HepG2 (cell line): ENCODE measurements around the gene SRXN1. TPM values are rescaled to one million over a fixed set of nuclear protein-coding genes. Genes with fewer than 3 reads are reported as not detected.
A peak's percentile ranks its signal among the peaks of the same experiment; 100 is the strongest.

Experiments used
- ATAC-seq: fragments of 200-7000 bp; cut with Tn5 transposase; 3 replicates; pipeline ENCODE4 v1.9.1; 2020; ENCODE audit warnings: mild to moderate bottlenecking, moderate library complexity
- BruUV-seq: library from RNA; stranded (reverse); fragments of 400-500 nt; replicated peaks from 2 replicates; lab custom pipeline; 2021; lab: Mats Ljungman, UMichigan
- CTCF ChIA-PET: fragments of 300-600 bp; formaldehyde crosslinking; extraction: SDS; loops from one replicate; lab custom pipeline; 2021; ENCODE audit warnings: low total read pairs, inconsistent platforms, low intra/inter-chr PET ratio; lab: Yijun Ruan, JAX
- POLR2A ChIA-PET: fragments of 350-600 bp; sonication (Branson Sonifier 250); formaldehyde crosslinking; loops from one replicate; lab custom pipeline; 2020; ENCODE audit warnings: antibody characterized with exemption, inconsistent platforms; lab: Yijun Ruan, JAX
- DNase-seq: peaks from one replicate; pipeline ENCODE4 v3.0.0-alpha.2; 2015; ENCODE audit warnings: low spot score
- FAIRE-seq: peaks from 3 replicates; lab custom pipeline; 2011; peaks lifted over from hg19 to GRCh38; lab: Jason Lieb, UNC
- H2AFZ ChIP-seq: one replicate; pipeline ENCODE4 v1.6.1; 2011; ENCODE audit warnings: low read length, inconsistent platforms
- H3K27ac ChIP-seq: fragments of 300-600 bp; 3 replicates; pipeline ENCODE4 v1.8.0; 2011; ENCODE audit warnings: mixed run types, mild to moderate bottlenecking, mixed read lengths, low read length, inconsistent platforms; ENCODE audit not compliant: insufficient read depth; ENCODE audit errors: extremely low read length
- H3K27me3 ChIP-seq, 2 experiments: fragments of 200-600 bp in 1 of 2; 2 replicates in 1 of 2; 3 replicates in 1 of 2; pipeline versions ENCODE4 v1.6.0 to v1.8.0; 2011; ENCODE audit warnings: low read length in 2 of 2, mild to moderate bottlenecking in 2 of 2, moderate library complexity in 2 of 2, inconsistent platforms in 1 of 2; ENCODE audit not compliant: insufficient read depth in 2 of 2, control insufficient read depth in 1 of 2
- H3K36me3 ChIP-seq, 2 experiments: fragments of 200-600 bp in 1 of 2; replicated peaks in 1 of 2; 2 replicates in 1 of 2; 3 replicates in 1 of 2; pipeline versions ENCODE4 v1.5.1 to v1.8.0; 2011; ENCODE audit warnings: low read length in 2 of 2, inconsistent platforms in 1 of 2; ENCODE audit not compliant: insufficient read depth in 2 of 2, control insufficient read depth in 1 of 2
- H3K4me1 ChIP-seq: 2 replicates; pipeline ENCODE4 v1.5.1; 2012; ENCODE audit warnings: low read length, inconsistent platforms; ENCODE audit not compliant: insufficient read depth
- H3K4me2 ChIP-seq: 2 replicates; pipeline ENCODE4 v1.6.0; 2011; ENCODE audit warnings: low read depth, low read length, inconsistent platforms
- H3K4me3 ChIP-seq, 3 experiments: fragments of 200-600 bp in 1 of 3; sonication (generic), shearing (Covaris generic) in 1 of 3; replicated peaks in 1 of 3; 2 replicates each; pipeline ENCODE4 v1.5.1; 2011 to 2016; ENCODE audit warnings: low read length in 3 of 3, inconsistent platforms in 2 of 3, low read depth in 2 of 3, mild to moderate bottlenecking in 2 of 3, control low read depth in 1 of 3, mixed read lengths in 1 of 3; ENCODE audit not compliant: insufficient read depth in 1 of 3
- H3K79me2 ChIP-seq: one replicate; pipeline ENCODE4 v1.6.1; 2011; ENCODE audit warnings: low read length, inconsistent platforms; ENCODE audit not compliant: insufficient read depth
- H3K9ac ChIP-seq: 2 replicates; pipeline ENCODE4 v1.6.0; 2011; ENCODE audit warnings: mild to moderate bottlenecking, low read depth, low read length, inconsistent platforms; ENCODE audit not compliant: insufficient read depth
- H3K9me3 ChIP-seq: 2 replicates; pipeline ENCODE4 v1.5.1; 2012; ENCODE audit warnings: mild to moderate bottlenecking, low read length
- H4K20me1 ChIP-seq: 2 replicates; pipeline ENCODE4 v1.6.0; 2011; ENCODE audit warnings: inconsistent platforms, mild to moderate bottlenecking, low read length, moderate library complexity; ENCODE audit not compliant: insufficient read depth
- AGO1 ChIP-seq: fragments of 200-400 bp; formaldehyde crosslinking; IDR thresholded peaks from 2 replicates; pipeline ENCODE4 v1.6.1; 2017; ENCODE audit warnings: mild to moderate bottlenecking, low read depth, low read length, moderate library complexity; ENCODE audit not compliant: poor library complexity, severe bottlenecking
- AGO2 ChIP-seq: fragments of 200-400 bp; formaldehyde crosslinking; optimal IDR thresholded peaks from 2 replicates; pipeline ENCODE3; 2017; ENCODE audit warnings: mild to moderate bottlenecking, low read depth, low read length, moderate library complexity
- KDM6A ChIP-seq: IDR thresholded peaks from 2 replicates; pipeline ENCODE4 v1.6.1; 2016; ENCODE audit warnings: low read depth
- NCOA2 ChIP-seq: sonication (generic); formaldehyde crosslinking; IDR thresholded peaks from 2 replicates; pipeline ENCODE4 v1.8.0; 2022; ENCODE audit warnings: inconsistent platforms
- PCBP1 ChIP-seq: fragments of 200-400 bp; formaldehyde crosslinking; IDR thresholded peaks from 2 replicates; pipeline ENCODE4 v1.6.1; 2017; ENCODE audit warnings: mild to moderate bottlenecking, low read depth, low read length, borderline replicate concordance
- RARA ChIP-seq: IDR thresholded peaks from 2 replicates; pipeline ENCODE4 v1.6.1; 2016; ENCODE audit warnings: missing genetic modification reagents, missing compliant biosample characterization
- SRSF1 ChIP-seq: fragments of 200-400 bp; formaldehyde crosslinking; optimal IDR thresholded peaks from 2 replicates; pipeline ENCODE3; 2017; ENCODE audit warnings: mild to moderate bottlenecking, low read depth, low read length, moderate library complexity
- SRSF9 ChIP-seq: fragments of 200-400 bp; formaldehyde crosslinking; IDR thresholded peaks from 2 replicates; pipeline ENCODE4 v1.6.1; 2018; ENCODE audit warnings: borderline replicate concordance, mild to moderate bottlenecking, low read depth, low read length; ENCODE audit not compliant: insufficient read depth, poor library complexity, severe bottlenecking
- TEAD2 ChIP-seq: sonication (generic); formaldehyde crosslinking; IDR thresholded peaks from 2 replicates; pipeline ENCODE4 v1.9.0; 2021; ENCODE audit warnings: missing genetic modification reagents
- TP53 ChIP-seq: sonication (generic); formaldehyde crosslinking; conservative IDR thresholded peaks from 2 replicates; pipeline ENCODE4 v1.4.0; 2020; ENCODE audit warnings: missing genetic modification reagents
- YEATS2 ChIP-seq: sonication (generic); formaldehyde crosslinking; IDR thresholded peaks from 2 replicates; pipeline ENCODE4 v1.4.0; 2020; ENCODE audit warnings: missing genetic modification reagents, borderline replicate concordance
- ZFY ChIP-seq: sonication (generic); formaldehyde crosslinking; IDR thresholded peaks from 2 replicates; pipeline ENCODE4 v1.4.0; 2020; ENCODE audit warnings: missing genetic modification reagents
- ZNF256 ChIP-seq: sonication (generic); formaldehyde crosslinking; conservative IDR thresholded peaks from 2 replicates; pipeline ENCODE4 v1.4.0; 2020; ENCODE audit warnings: missing genetic modification reagents
- ZNF644 ChIP-seq: IDR thresholded peaks from 2 replicates; pipeline ENCODE4 v1.6.1; 2016; ENCODE audit warnings: low read depth
- WGBS: methylation state at CpG from one replicate; pipeline ENCODE4 v1.1.6; 2017; ENCODE audit warnings: low lambda C conversion rate; 5-methylcytosine and 5-hydroxymethylcytosine counted together
- in situ Hi-C: cut with HindIII; loops from 2 replicates; pipeline ENCODE4 v1.10.0; 2017; ENCODE audit warnings: low pct_unique_long_range_greater_than_20kb; ENCODE audit not compliant: extremely low pct_ligation_motif_present
- intact Hi-C: fragments of 100-400 bp; cut with micrococcal nuclease; formaldehyde crosslinking; loops from one replicate; pipeline ENCODE4 v1.10.0; 2022; ENCODE audit not compliant: unreplicated experiment
- polyA plus RNA-seq, 8 experiments: library from polyadenylated mRNA; depleted of rRNA in 3 of 8; stranded (reverse) in 7 of 8; unstranded in 1 of 8; fragments of >200 nt; fragmentation: Illumina TruSeq in 4 of 8; extraction: Trizol in 4 of 8; gene quantifications; 2 replicates each; pipeline versions ENCODE4 v1.2.1 to v1.2.3, GENCODE V29; 2011 to 2016; ENCODE audit warnings: low read depth in 4 of 8, missing spikeins in 1 of 8, mixed read lengths in 1 of 8; ENCODE audit not compliant: insufficient read depth in 1 of 8
- total RNA-seq, 5 experiments: library from RNA; depleted of rRNA; stranded (reverse); fragments of >200 nt; fragmentation: Illumina TruSeq; extraction: Trizol; gene quantifications; 2 replicates each; pipeline ENCODE4 v1.2.3, GENCODE V29; 2016; ENCODE audit warnings: low read depth in 1 of 5
- TF ChIP-seq, protein P1 (sequence below), 2 experiments: IDR thresholded peaks; 2 replicates each; pipeline ENCODE4 v1.6.1; 2011 to 2012; ENCODE audit warnings: low read length in 2 of 2, borderline replicate concordance in 1 of 2, low read depth in 1 of 2, mild to moderate bottlenecking in 1 of 2, moderate library complexity in 1 of 2
- TF ChIP-seq, protein P2 (sequence below): sonication (generic); formaldehyde crosslinking; IDR thresholded peaks from 2 replicates; pipeline ENCODE4 v1.4.0; 2020; ENCODE audit warnings: low read depth, mild to moderate bottlenecking, missing genetic modification reagents
- TF ChIP-seq, protein P3 (sequence below): sonication (generic); formaldehyde crosslinking; IDR thresholded peaks from 2 replicates; pipeline ENCODE4 v1.4.0; 2020; ENCODE audit warnings: low read depth, missing genetic modification reagents

Gene SRXN1
- total and polyA plus RNA-seq, 2 of the 13 experiments (the other 11 are each of a cell fraction or from before 2014, with no cell fraction given) = 29.9 to 87.7 TPM

DNA sequence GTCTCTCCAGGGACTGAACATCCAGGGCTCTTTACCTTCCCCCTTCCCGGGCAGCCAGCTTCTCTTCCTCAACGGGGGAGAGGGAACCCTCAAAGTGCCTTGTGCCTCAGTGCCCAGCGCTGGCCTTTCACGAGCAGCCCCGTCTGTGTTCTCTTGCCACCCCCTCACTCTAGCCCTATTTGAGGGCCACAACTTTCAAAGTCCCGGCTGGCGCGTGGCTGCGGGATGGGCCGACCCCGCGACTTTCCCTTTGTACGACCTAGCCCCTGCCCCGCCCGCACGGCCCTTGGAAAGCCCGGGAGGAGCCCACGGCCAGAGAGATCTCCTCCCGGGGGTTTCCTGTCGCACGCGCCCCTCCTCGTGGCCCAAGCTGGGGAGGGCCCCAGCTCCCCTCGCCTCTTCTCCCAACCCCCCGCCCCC, 22.0 kb upstream of the SRXN1 start:
- no peak; the same call in 2 of the 3 replicates for ATAC-seq
- CTCF ChIA-PET = no interaction called here
- H2AFZ ChIP-seq = no peak overlapping the region
- POLR2A ChIA-PET = interaction anchor here (1.3 kb wide), 2 partner anchors 29 to 328 kb away, joined by 3 to 4 read pairs; partner anchors contain the start of gene NRSN2
- peaks cover 27% of the 10 kb centered on the region; the same call in 1 of the 2 replicates for H4K20me1 ChIP-seq
- peaks cover 5% of the 10 kb centered on the region; the same call in 1 of the 2 replicates for H3K4me1 ChIP-seq
- H3K4me2 ChIP-seq = no peak overlapping the region
- H3K27me3 ChIP-seq = peaks cover 16 to 65% of the 10 kb centered on the region in 2 experiments; a peak in 4 of 5 replicates
- no TSS peak for BruUV-seq
- intact Hi-C loops (loop anchor here (1.0 to 5.0 kb wide), 2 partner anchors 63 to 202 kb away; no protein-coding TSS in a partner anchor), in situ Hi-C loops (no loop called here)
- H3K9me3 ChIP-seq = no peaks in the 10 kb centered on the region
- peak overlapping the region in 1 of 3 experiments; percentile 7; a peak in 1 of 6 replicates for H3K4me3 ChIP-seq
- no peak overlapping the region for H3K9ac ChIP-seq
- DNase-seq = no peak
- H3K36me3 ChIP-seq = no peaks in the 10 kb centered on the region
- H3K79me2 ChIP-seq = no peaks in the 10 kb centered on the region
- WGBS = 20% methylated on average over 24 of the region's 25 CpGs
- FAIRE-seq = no peak
- H3K27ac ChIP-seq = no peak overlapping the region
- TF ChIP-seq YEATS2 (CRISPR knock-in tag) = no peak
- TF ChIP-seq, protein P1, sequence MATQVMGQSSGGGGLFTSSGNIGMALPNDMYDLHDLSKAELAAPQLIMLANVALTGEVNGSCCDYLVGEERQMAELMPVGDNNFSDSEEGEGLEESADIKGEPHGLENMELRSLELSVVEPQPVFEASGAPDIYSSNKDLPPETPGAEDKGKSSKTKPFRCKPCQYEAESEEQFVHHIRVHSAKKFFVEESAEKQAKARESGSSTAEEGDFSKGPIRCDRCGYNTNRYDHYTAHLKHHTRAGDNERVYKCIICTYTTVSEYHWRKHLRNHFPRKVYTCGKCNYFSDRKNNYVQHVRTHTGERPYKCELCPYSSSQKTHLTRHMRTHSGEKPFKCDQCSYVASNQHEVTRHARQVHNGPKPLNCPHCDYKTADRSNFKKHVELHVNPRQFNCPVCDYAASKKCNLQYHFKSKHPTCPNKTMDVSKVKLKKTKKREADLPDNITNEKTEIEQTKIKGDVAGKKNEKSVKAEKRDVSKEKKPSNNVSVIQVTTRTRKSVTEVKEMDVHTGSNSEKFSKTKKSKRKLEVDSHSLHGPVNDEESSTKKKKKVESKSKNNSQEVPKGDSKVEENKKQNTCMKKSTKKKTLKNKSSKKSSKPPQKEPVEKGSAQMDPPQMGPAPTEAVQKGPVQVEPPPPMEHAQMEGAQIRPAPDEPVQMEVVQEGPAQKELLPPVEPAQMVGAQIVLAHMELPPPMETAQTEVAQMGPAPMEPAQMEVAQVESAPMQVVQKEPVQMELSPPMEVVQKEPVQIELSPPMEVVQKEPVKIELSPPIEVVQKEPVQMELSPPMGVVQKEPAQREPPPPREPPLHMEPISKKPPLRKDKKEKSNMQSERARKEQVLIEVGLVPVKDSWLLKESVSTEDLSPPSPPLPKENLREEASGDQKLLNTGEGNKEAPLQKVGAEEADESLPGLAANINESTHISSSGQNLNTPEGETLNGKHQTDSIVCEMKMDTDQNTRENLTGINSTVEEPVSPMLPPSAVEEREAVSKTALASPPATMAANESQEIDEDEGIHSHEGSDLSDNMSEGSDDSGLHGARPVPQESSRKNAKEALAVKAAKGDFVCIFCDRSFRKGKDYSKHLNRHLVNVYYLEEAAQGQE (IDR thresholded peaks at IDR 0.05; ENCODE audit: borderline replicate concordance in 1 of 2, low read depth in 1 of 2, low read length in 2 of 2) = no peak
- no peak for TF ChIP-seq ZFY (CRISPR knock-in tag)
- TF ChIP-seq TEAD2 = no peak
- peak; percentile 30 for TF ChIP-seq SRSF1
- TF ChIP-seq SRSF9 = no peak
- TF ChIP-seq KDM6A (CRISPR knock-in tag) = no peak
- no peak for TF ChIP-seq ZNF644 (CRISPR knock-in tag)
- TF ChIP-seq NCOA2 (CRISPR knock-in tag) = no peak
- TF ChIP-seq AGO1 = no peak
- TF ChIP-seq, protein P2, sequence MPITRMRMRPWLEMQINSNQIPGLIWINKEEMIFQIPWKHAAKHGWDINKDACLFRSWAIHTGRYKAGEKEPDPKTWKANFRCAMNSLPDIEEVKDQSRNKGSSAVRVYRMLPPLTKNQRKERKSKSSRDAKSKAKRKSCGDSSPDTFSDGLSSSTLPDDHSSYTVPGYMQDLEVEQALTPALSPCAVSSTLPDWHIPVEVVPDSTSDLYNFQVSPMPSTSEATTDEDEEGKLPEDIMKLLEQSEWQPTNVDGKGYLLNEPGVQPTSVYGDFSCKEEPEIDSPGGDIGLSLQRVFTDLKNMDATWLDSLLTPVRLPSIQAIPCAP (CRISPR knock-in tag) = no peak
- no peak for TF ChIP-seq RARA
- no peak for TF ChIP-seq TP53 (CRISPR knock-in tag)
- TF ChIP-seq, protein P3, sequence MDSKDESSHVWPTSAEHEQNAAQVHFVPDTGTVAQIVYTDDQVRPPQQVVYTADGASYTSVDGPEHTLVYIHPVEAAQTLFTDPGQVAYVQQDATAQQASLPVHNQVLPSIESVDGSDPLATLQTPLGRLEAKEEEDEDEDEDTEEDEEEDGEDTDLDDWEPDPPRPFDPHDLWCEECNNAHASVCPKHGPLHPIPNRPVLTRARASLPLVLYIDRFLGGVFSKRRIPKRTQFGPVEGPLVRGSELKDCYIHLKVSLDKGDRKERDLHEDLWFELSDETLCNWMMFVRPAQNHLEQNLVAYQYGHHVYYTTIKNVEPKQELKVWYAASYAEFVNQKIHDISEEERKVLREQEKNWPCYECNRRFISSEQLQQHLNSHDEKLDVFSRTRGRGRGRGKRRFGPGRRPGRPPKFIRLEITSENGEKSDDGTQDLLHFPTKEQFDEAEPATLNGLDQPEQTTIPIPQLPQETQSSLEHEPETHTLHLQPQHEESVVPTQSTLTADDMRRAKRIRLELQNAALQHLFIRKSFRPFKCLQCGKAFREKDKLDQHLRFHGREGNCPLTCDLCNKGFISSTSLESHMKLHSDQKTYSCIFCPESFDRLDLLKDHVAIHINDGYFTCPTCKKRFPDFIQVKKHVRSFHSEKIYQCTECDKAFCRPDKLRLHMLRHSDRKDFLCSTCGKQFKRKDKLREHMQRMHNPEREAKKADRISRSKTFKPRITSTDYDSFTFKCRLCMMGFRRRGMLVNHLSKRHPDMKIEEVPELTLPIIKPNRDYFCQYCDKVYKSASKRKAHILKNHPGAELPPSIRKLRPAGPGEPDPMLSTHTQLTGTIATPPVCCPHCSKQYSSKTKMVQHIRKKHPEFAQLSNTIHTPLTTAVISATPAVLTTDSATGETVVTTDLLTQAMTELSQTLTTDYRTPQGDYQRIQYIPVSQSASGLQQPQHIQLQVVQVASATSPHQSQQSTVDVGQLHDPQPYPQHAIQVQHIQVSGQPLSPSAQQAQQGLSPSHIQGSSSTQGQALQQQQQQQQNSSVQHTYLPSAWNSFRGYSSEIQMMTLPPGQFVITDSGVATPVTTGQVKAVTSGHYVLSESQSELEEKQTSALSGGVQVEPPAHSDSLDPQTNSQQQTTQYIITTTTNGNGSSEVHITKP = no peak
- 0 out of 2 replicates have a peak, but pooled peaks have one; percentile 6 for TF ChIP-seq ZNF256 (CRISPR knock-in tag)
- 0 out of 2 replicates have a peak, but pooled peaks have one; percentile 12 for TF ChIP-seq PCBP1
- TF ChIP-seq AGO2 = no peak
